WERI-Rb-1 (cell line): Measurements from ENCODE around the gene TUBB1.
"Not testable (repeated sequence)": the region's sequence is repeated elsewhere in the genome, so short reads cannot be mapped to it uniquely, and the experiment has no call there.

Experiments
- DNase-seq: peaks from one replicate; pipeline ENCODE4 v3.0.0-alpha.2; 2020
- H3K27ac ChIP-seq: fragments of 250-450 bp; sonication (Bioruptor Pico); 2 replicates; pipeline ENCODE4 v1.5.1; 2020; ENCODE audit warnings: mild to moderate bottlenecking, moderate library complexity
- H3K27me3 ChIP-seq: fragments of 250-450 bp; sonication (Bioruptor Pico); 2 replicates; pipeline ENCODE4 v1.5.1; 2021; ENCODE audit warnings: mild to moderate bottlenecking, low read depth, moderate library complexity; ENCODE audit not compliant: insufficient read depth, severe bottlenecking
- H3K36me3 ChIP-seq: fragments of 250-450 bp; sonication (Bioruptor Pico); 2 replicates; pipeline ENCODE4 v1.5.1; 2020; ENCODE audit warnings: mild to moderate bottlenecking, moderate library complexity
- H3K4me3 ChIP-seq: 2 replicates; pipeline ENCODE4 v1.5.1; 2011; ENCODE audit warnings: low read depth, mild to moderate bottlenecking, control low read depth, low read length
- H3K9me3 ChIP-seq: fragments of 250-450 bp; sonication (Bioruptor Pico); 2 replicates; pipeline ENCODE4 v1.5.1; 2021; ENCODE audit warnings: mild to moderate bottlenecking, moderate library complexity; ENCODE audit not compliant: severe bottlenecking
- CTCF ChIP-seq: IDR thresholded peaks from 2 replicates; pipeline ENCODE4 v1.5.1; 2011; ENCODE audit warnings: low read depth, mild to moderate bottlenecking, control low read depth, inconsistent platforms, low read length

Gene TUBB1

GRCh38 chr20:59037386-59037785 is 18.2 kb downstream of the TUBB1 start:
- no peak overlapping the region for H3K4me3 ChIP-seq
- no peaks in the 10 kb centered on the region for H3K27me3 ChIP-seq
- H3K36me3 ChIP-seq, result peaks cover 71% of the 10 kb centered on the region
- H3K9me3 ChIP-seq, result no peaks in the 10 kb centered on the region
- DNase-seq, result no peak
- no peak for TF ChIP-seq CTCF
- no peak overlapping the region for H3K27ac ChIP-seq

- no peak for TF ChIP-seq CTCF
- DNase-seq, result no peak
- H3K4me3 ChIP-seq, result no peak overlapping the region
- H3K27me3 ChIP-seq, result no peaks in the 10 kb centered on the region
- no peaks in the 10 kb centered on the region for H3K9me3 ChIP-seq
- peaks cover 63% of the 10 kb centered on the region for H3K36me3 ChIP-seq
- no peak overlapping the region for H3K27ac ChIP-seq
These were observed 20.0 kb downstream of the TUBB1 start for GRCh38 chr20:59039233-59039632.

- no peak for TF ChIP-seq CTCF
- Histone ChIP-seq H3K27ac (no peak overlapping the region), H3K9me3 (no peaks in the 10 kb centered on the region), H3K4me3 (no peak overlapping the region), H3K36me3 (peaks cover 52% of the 10 kb centered on the region), H3K27me3 (no peaks in the 10 kb centered on the region)
- no peak for DNase-seq
These were observed 21.4 kb downstream of the TUBB1 start for GRCh38 chr20:59040667-59041066.

- Histone ChIP-seq H3K4me3 (peak overlapping the region; percentile 69), H3K36me3 (peaks cover 44% of the 10 kb centered on the region)
- not testable (repeated sequence) for DNase-seq, H3K27me3 ChIP-seq, H3K27ac ChIP-seq, H3K9me3 ChIP-seq
These were observed 22.3 kb downstream of the TUBB1 start for GRCh38 chr20:59041487-59041886.

- Histone ChIP-seq H3K9me3 (no peaks in the 10 kb centered on the region), H3K36me3 (peaks cover 36% of the 10 kb centered on the region), H3K4me3 (peak within 1 kb of the TSS; percentile 69), H3K27ac (peak within 1 kb of the TSS; percentile 77), H3K27me3 (no peaks in the 10 kb centered on the region)
- TF ChIP-seq CTCF, result no peak
- peak; percentile 30 for DNase-seq
These were observed 23.0 kb downstream of the TUBB1 start, which contains the start of gene PRELID3B for GRCh38 chr20:59042151-59042795. TSS of gene PRELID3B (minus strand) at chr20:59042786. CDS start at chr20:59042730, 56 bp downstream.

- peak overlapping the region; percentile 77 for H3K27ac ChIP-seq
- no peaks in the 10 kb centered on the region for H3K9me3 ChIP-seq
- H3K36me3 ChIP-seq, result peaks cover 29% of the 10 kb centered on the region
- DNase-seq, result peak; percentile 91
- TF ChIP-seq CTCF, result no peak
- H3K27me3 ChIP-seq, result no peaks in the 10 kb centered on the region
- peak overlapping the region; percentile 69 for H3K4me3 ChIP-seq
These were observed 23.8 kb downstream of the TUBB1 start for GRCh38 chr20:59042796-59043631.
